GM12878 (cell line): ENCODE measurements around the gene ARAP2. TPM values are rescaled to one million over a fixed set of nuclear protein-coding genes. Genes with fewer than 3 reads are reported as not detected.

ENCODE experiments used
- ATAC-seq: fragments of 200-7000 bp; cut with Tn5 transposase; 3 replicates; pipeline ENCODE4 v1.9.1; 2020; ENCODE audit warnings: mild to moderate bottlenecking, moderate library complexity
- BruUV-seq: library from RNA; stranded (reverse); fragments of 400-500 nt; replicated peaks from 2 replicates; lab custom pipeline; 2021; lab: Mats Ljungman, UMichigan
- CTCF ChIA-PET: fragments of 300-600 bp; sonication (Branson Sonifier 250); formaldehyde crosslinking; extraction: SDS; loops from one replicate; lab custom pipeline; 2021; ENCODE audit warnings: inconsistent platforms; lab: Yijun Ruan, JAX
- POLR2A ChIA-PET: fragments of 350-600 bp; formaldehyde crosslinking; extraction: SDS; loops from one replicate; lab custom pipeline; 2021; ENCODE audit warnings: inconsistent platforms; lab: Charles Lee
- RAD21 ChIA-PET: fragments of 300-600 bp; sonication (Branson Sonifier 250); formaldehyde crosslinking; loops from one replicate; lab custom pipeline; 2023; ENCODE audit warnings: antibody characterized with exemption; ENCODE audit not compliant: unreplicated experiment; lab: Charles Lee
- SMC1A ChIA-PET: fragments of 300-600 bp; sonication (Branson Sonifier 250); formaldehyde crosslinking; loops from one replicate; lab custom pipeline; 2023; ENCODE audit not compliant: unreplicated experiment, uncharacterized antibody; lab: Charles Lee
- DNase-seq: peaks from one replicate; pipeline ENCODE4 v3.0.0-alpha.2; 2011; ENCODE audit warnings: low read depth, low spot score
- FAIRE-seq: peaks from 3 replicates; lab custom pipeline; 2011; peaks lifted over from hg19 to GRCh38; lab: Jason Lieb, UNC
- H2AFZ ChIP-seq: 2 replicates; pipeline ENCODE4 v1.6.0; 2011; ENCODE audit warnings: low read depth, low read length, control low read depth; ENCODE audit not compliant: control insufficient read depth
- H3K27ac ChIP-seq: 2 replicates; pipeline ENCODE4 v1.5.1; 2011; ENCODE audit warnings: control low read depth; ENCODE audit not compliant: control insufficient read depth, insufficient read depth
- H3K27me3 ChIP-seq, 2 experiments: replicated peaks in 1 of 2; 2 replicates each; pipeline versions ENCODE4 v1.6.0 to v1.6.1; 2011; ENCODE audit warnings: low read length in 1 of 2; ENCODE audit not compliant: control insufficient read depth in 2 of 2, insufficient read depth in 2 of 2
- H3K36me3 ChIP-seq, 2 experiments: 2 replicates each; pipeline ENCODE4 v1.5.1; 2011; ENCODE audit warnings: low read length in 1 of 2; ENCODE audit not compliant: control insufficient read depth in 2 of 2, insufficient read depth in 2 of 2
- H3K4me1 ChIP-seq: 2 replicates; pipeline ENCODE4 v1.6.1; 2011; ENCODE audit warnings: mild to moderate bottlenecking, low read length, moderate library complexity, mixed read lengths; ENCODE audit not compliant: control insufficient read depth, insufficient read depth
- H3K4me2 ChIP-seq: 2 replicates; pipeline ENCODE4 v1.6.0; 2011; ENCODE audit warnings: control low read depth; ENCODE audit not compliant: control insufficient read depth, insufficient read depth
- H3K4me3 ChIP-seq: fragments of 200-600 bp; sonication (generic); 2 replicates; pipeline ENCODE4 v1.5.1; 2016
- H3K79me2 ChIP-seq: 2 replicates; pipeline ENCODE4 v1.6.0; 2011; ENCODE audit warnings: low read length; ENCODE audit not compliant: control insufficient read depth, insufficient read depth
- H3K9ac ChIP-seq: 2 replicates; pipeline ENCODE4 v1.8.0; 2011; ENCODE audit warnings: low read length, control low read depth, mixed read lengths; ENCODE audit not compliant: control insufficient read depth, insufficient read depth
- H3K9me3 ChIP-seq: replicated peaks from 3 replicates; pipeline ENCODE4 v1.5.1; 2011; ENCODE audit warnings: mild to moderate bottlenecking, low read length; ENCODE audit not compliant: control insufficient read depth, insufficient read depth
- H4K20me1 ChIP-seq: 2 replicates; pipeline ENCODE4 v1.6.0; 2011; ENCODE audit not compliant: control insufficient read depth, insufficient read depth
- NKRF ChIP-seq: fragments of 450-650 bp; conservative IDR thresholded peaks from 2 replicates; pipeline ENCODE4 v1.6.1; 2017; ENCODE audit warnings: mild to moderate bottlenecking, moderate library complexity
- NR2C2 ChIP-seq: IDR thresholded peaks from 2 replicates; pipeline ENCODE4 v1.6.1; 2011; ENCODE audit warnings: borderline replicate concordance, low read depth; ENCODE audit not compliant: control insufficient read depth, insufficient read length
- PRDM15 ChIP-seq: fragments of 450-650 bp; formaldehyde crosslinking; IDR thresholded peaks from 2 replicates; pipeline ENCODE4 v1.4.0; 2020; ENCODE audit warnings: mild to moderate bottlenecking, moderate library complexity
- TCF3 ChIP-seq: IDR thresholded peaks from 2 replicates; pipeline ENCODE4 v1.6.1; 2012; ENCODE audit warnings: low read depth, mild to moderate bottlenecking, low read length, borderline replicate concordance; ENCODE audit not compliant: insufficient read depth
- ZBTB33 ChIP-seq: fragments of 450-650 bp; IDR thresholded peaks from 2 replicates; pipeline ENCODE4 v1.6.1; 2017; ENCODE audit warnings: mild to moderate bottlenecking
- WGBS: methylation state at CpG from one replicate; pipeline ENCODE4 v1.1.6; 2016; ENCODE audit warnings: low lambda C conversion rate; ENCODE audit not compliant: insufficient replicate concordance, insufficient coverage; ENCODE audit errors: missing lambda C conversion rate; 5-methylcytosine and 5-hydroxymethylcytosine counted together
- in situ Hi-C: fragments of 300-500 bp; cut with MboI; formaldehyde crosslinking; loops from 9 replicates; pipeline ENCODE4 v1.14.3; 2018; ENCODE audit warnings: mixed read lengths
- intact Hi-C: fragments of 100-400 bp; cut with micrococcal nuclease; formaldehyde crosslinking; loops from one replicate; pipeline ENCODE4 v1.14.2; 2022; ENCODE audit not compliant: unreplicated experiment
- polyA plus RNA-seq, 11 experiments: library from polyadenylated mRNA; depleted of rRNA in 4 of 11; unstranded in 6 of 11; stranded (reverse) in 5 of 11; fragments of >200 nt; fragmentation: Nextera tagmentation in 4 of 11; fragmentation: Illumina TruSeq in 1 of 11; extraction: Ambion mirVana in 4 of 11; extraction: Trizol in 1 of 11; gene quantifications; 1 replicate in 1 of 11; 2 replicates in 10 of 11; pipeline versions ENCODE4 v1.2.1 to v1.2.3, GENCODE V29; 2011 to 2016; ENCODE audit warnings: inconsistent platforms in 2 of 11, missing spikeins in 2 of 11, low read depth in 1 of 11
- total RNA-seq, 4 experiments: library from RNA; depleted of rRNA in 3 of 4; stranded (reverse); fragments of >200 nt in 3 of 4; fragmentation: Illumina TruSeq in 1 of 4; extraction: Trizol in 1 of 4; gene quantifications; 2 replicates each; pipeline versions ENCODE4 v1.2.1 to v1.2.3, GENCODE V29; 2013 to 2021
- TF ChIP-seq, protein P1 (sequence below): fragments of 450-650 bp; formaldehyde crosslinking; IDR thresholded peaks from 2 replicates; pipeline ENCODE4 v1.5.0; 2022; ENCODE audit warnings: mild to moderate bottlenecking, missing genetic modification characterization
- TF ChIP-seq, protein P2 (sequence below): IDR thresholded peaks from 2 replicates; pipeline ENCODE4 v1.6.1; 2011; ENCODE audit warnings: mild to moderate bottlenecking, low read depth, low read length, moderate library complexity; ENCODE audit not compliant: insufficient replicate concordance

Gene ARAP2
- total and polyA plus RNA-seq, 10 of the 15 experiments (the other 5 are each of a cell fraction or from before 2014, with no cell fraction given) = 5.4 to 36.1 (median 12.2) TPM

- DNase-seq (no peak), ATAC-seq (no peak), FAIRE-seq (no peak)
- ChIA-PET CTCF (no interaction called here), POLR2A (no interaction called here), SMC1A (no interaction called here), RAD21 (interaction anchor here (0.5 kb wide), 1 partner anchor 54 kb away, joined by 3 read pairs; no protein-coding TSS in a partner anchor)
- no peak overlapping the region for H3K4me2 ChIP-seq
- H3K27ac ChIP-seq = no peak overlapping the region
- no peaks in the 10 kb centered on the region for H3K9me3 ChIP-seq
- BruUV-seq = no TSS peak
- intact Hi-C loops (no loop called here), in situ Hi-C loops (no loop called here)
- no peaks in the 10 kb centered on the region for H3K79me2 ChIP-seq
- TF ChIP-seq PRDM15 (CRISPR knock-in tag) = no peak
- TF ChIP-seq, protein P1, sequence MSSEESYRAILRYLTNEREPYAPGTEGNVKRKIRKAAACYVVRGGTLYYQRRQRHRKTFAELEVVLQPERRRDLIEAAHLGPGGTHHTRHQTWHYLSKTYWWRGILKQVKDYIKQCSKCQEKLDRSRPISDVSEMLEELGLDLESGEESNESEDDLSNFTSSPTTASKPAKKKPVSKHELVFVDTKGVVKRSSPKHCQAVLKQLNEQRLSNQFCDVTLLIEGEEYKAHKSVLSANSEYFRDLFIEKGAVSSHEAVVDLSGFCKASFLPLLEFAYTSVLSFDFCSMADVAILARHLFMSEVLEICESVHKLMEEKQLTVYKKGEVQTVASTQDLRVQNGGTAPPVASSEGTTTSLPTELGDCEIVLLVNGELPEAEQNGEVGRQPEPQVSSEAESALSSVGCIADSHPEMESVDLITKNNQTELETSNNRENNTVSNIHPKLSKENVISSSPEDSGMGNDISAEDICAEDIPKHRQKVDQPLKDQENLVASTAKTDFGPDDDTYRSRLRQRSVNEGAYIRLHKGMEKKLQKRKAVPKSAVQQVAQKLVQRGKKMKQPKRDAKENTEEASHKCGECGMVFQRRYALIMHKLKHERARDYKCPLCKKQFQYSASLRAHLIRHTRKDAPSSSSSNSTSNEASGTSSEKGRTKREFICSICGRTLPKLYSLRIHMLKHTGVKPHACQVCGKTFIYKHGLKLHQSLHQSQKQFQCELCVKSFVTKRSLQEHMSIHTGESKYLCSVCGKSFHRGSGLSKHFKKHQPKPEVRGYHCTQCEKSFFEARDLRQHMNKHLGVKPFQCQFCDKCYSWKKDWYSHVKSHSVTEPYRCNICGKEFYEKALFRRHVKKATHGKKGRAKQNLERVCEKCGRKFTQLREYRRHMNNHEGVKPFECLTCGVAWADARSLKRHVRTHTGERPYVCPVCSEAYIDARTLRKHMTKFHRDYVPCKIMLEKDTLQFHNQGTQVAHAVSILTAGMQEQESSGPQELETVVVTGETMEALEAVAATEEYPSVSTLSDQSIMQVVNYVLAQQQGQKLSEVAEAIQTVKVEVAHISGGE (CRISPR knock-in tag) = no peak
- TF ChIP-seq, protein P2, sequence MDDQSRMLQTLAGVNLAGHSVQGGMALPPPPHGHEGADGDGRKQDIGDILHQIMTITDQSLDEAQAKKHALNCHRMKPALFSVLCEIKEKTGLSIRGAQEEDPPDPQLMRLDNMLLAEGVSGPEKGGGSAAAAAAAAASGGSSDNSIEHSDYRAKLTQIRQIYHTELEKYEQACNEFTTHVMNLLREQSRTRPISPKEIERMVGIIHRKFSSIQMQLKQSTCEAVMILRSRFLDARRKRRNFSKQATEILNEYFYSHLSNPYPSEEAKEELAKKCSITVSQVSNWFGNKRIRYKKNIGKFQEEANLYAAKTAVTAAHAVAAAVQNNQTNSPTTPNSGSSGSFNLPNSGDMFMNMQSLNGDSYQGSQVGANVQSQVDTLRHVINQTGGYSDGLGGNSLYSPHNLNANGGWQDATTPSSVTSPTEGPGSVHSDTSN = no peak
- no peak for TF ChIP-seq TCF3
- no peak for TF ChIP-seq ZBTB33
- no peak for TF ChIP-seq NKRF
- TF ChIP-seq NR2C2 = no peak
- H3K9ac ChIP-seq = no peak overlapping the region
- WGBS = 88% methylated on average over 3 of the region's 3 CpGs
- H3K4me3 ChIP-seq = no peak overlapping the region
- no peaks in the 10 kb centered on the region for H4K20me1 ChIP-seq
- H3K36me3 ChIP-seq = peaks cover 0 to 9% of the 10 kb centered on the region in 2 experiments; a peak in 1 of 4 replicates
- H2AFZ ChIP-seq = no peak overlapping the region
- H3K4me1 ChIP-seq = no peaks in the 10 kb centered on the region
- H3K27me3 ChIP-seq = no peaks in the 10 kb centered on the region
Observed at GRCh38 chr4:36115312-36115711, 129.0 kb downstream of the ARAP2 start.
